Subcutaneous abdominal adipose tissue (tissue), 5 donors: ENCODE measurements around the gene SCAF1.

ENCODE experiments used
- H3K27ac ChIP-seq: one replicate; pipeline ENCODE4 v1.7.0; 2013; ENCODE audit warnings: low read depth, mild to moderate bottlenecking, inconsistent platforms, low read length, moderate library complexity
- H3K27me3 ChIP-seq, 5 donors: one replicate each; pipeline ENCODE4 v1.7.0; 2013; ENCODE audit warnings: low read length in 5 of 5, inconsistent platforms in 1 of 5; ENCODE audit not compliant: control insufficient read depth in 5 of 5, insufficient read depth in 4 of 5
- H3K36me3 ChIP-seq, 5 donors: one replicate each; pipeline ENCODE4 v1.7.0; 2013; ENCODE audit warnings: low read length in 5 of 5; ENCODE audit not compliant: control insufficient read depth in 5 of 5, insufficient read depth in 5 of 5
- H3K4me1 ChIP-seq, 5 donors: one replicate each; pipeline ENCODE4 v1.7.0; 2013; ENCODE audit warnings: low read length in 5 of 5, mild to moderate bottlenecking in 3 of 5, moderate library complexity in 1 of 5; ENCODE audit not compliant: control insufficient read depth in 5 of 5, insufficient read depth in 5 of 5
- H3K4me3 ChIP-seq, 5 donors: one replicate each; pipeline ENCODE4 v1.7.0; 2013; ENCODE audit warnings: low read length in 5 of 5, low read depth in 1 of 5
- H3K9ac ChIP-seq, 5 donors: one replicate each; pipeline ENCODE4 v1.7.0; 2013; ENCODE audit warnings: low read length in 5 of 5, mild to moderate bottlenecking in 4 of 5, moderate library complexity in 3 of 5
- H3K9me3 ChIP-seq, 5 donors: one replicate each; pipeline ENCODE4 v1.7.0; 2013; ENCODE audit warnings: low read length in 5 of 5; ENCODE audit not compliant: control insufficient read depth in 5 of 5
- donor health status: healthy.
- donor health status: healthy.
- donor health status: healthy.
- donor health status: healthy.
- donor health status: healthy.

Gene SCAF1

GRCh38 chr19:49596954-49597702 lies 44.9 kb upstream of the SCAF1 start:
- Histone ChIP-seq H3K27ac (no peak overlapping the region), H3K36me3 (peaks cover 4 to 77% (median 55%) of the 10 kb centered on the region in 5 donors), H3K27me3 (no peaks in the 10 kb centered on the region), H3K4me3 (no peak overlapping the region), H3K9me3 (no peaks in the 10 kb centered on the region), H3K9ac (no peak overlapping the region), H3K4me1 (peaks cover 5 to 22% (median 20%) of the 10 kb centered on the region in 5 donors)

- Histone ChIP-seq H3K27ac (no peak overlapping the region), H3K9me3 (no peaks in the 10 kb centered on the region), H3K36me3 (peaks cover 4 to 82% (median 59%) of the 10 kb centered on the region in 5 donors), H3K9ac (no peak overlapping the region), H3K4me3 (no peak overlapping the region), H3K27me3 (no peaks in the 10 kb centered on the region), H3K4me1 (peaks cover under 1 to 16% (median 15%) of the 10 kb centered on the region in 5 donors)
Measured at GRCh38 chr19:49597703-49597974, 44.4 kb upstream of the SCAF1 start.

DNA sequence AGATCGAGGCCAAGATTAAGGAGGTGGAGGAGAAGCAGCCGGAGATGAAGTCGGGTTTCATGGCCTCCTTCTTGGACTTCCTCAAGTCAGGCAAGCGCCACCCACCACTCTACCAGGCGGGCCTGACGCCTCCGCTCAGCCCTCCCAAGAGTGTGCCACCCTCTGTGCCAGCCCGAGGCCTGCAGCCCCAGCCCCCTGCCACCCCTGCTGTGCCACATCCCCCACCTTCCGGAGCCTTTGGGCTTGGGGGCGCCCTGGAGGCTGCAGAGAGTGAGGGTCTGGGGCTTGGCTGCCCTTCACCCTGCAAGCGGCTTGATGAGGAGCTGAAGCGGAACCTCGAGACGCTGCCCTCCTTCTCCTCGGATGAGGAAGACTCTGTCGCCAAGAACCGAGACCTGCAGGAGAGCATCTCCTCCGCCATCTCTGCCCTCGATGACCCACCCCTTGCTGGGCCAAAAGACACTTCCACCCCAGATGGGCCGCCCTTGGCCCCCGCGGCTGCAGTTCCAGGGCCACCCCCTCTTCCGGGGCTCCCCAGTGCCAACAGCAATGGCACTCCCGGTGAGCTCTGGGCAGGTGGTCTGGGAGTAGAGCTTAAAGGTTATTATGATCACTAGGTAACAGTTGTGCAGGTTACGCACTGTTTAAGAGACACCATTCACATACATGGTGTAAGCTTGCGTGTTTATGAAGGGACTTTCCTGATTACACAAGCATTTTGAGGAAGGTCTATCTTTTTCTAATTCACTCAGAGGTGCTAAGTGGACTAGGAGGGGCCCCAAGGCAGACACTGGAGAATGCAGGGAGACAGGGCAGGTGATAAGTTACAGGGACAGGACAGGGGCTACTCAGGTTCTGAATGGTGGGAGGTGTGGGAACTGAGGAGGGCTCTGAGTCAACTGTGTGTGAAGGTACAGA lies 42.4 kb upstream of the SCAF1 start:
- Histone ChIP-seq H3K4me3 (no peak overlapping the region), H3K9ac (no peak overlapping the region), H3K4me1 (no peaks in the 10 kb centered on the region), H3K27ac (no peak overlapping the region), H3K36me3 (peaks cover 0 to 93% (median 66%) of the 10 kb centered on the region in 5 donors), H3K9me3 (no peaks in the 10 kb centered on the region), H3K27me3 (no peaks in the 10 kb centered on the region)

GRCh38 chr19:49601482-49602038 lies 40.4 kb upstream of the SCAF1 start:
- Histone ChIP-seq H3K9ac (no peak overlapping the region), H3K4me1 (peaks cover 0 to 8% (median 0%) of the 10 kb centered on the region in 5 donors), H3K4me3 (no peak overlapping the region), H3K27ac (no peak overlapping the region), H3K36me3 (peaks cover 0 to 88% (median 59%) of the 10 kb centered on the region in 5 donors), H3K9me3 (no peaks in the 10 kb centered on the region), H3K27me3 (no peaks in the 10 kb centered on the region)

DNA sequence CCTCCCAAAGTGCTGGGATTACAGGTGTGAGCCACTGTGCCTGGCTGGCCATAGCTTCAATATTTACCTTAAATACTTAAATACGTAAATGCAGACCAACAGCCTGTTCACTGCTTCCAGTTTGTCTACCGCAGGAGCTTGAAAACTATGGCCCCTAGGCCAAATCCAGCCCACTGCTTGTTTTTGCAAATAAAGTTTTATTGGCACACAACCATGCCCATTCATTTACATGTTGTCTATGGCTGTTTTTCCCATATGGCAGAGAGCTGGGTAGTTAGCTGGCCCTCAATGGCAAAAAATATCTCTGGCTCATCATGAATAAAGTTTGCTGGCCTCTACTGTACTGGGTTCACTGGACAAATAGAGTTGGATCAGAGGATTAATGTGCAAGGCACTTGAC lies 39.2 kb upstream of the SCAF1 start:
- no peaks in the 10 kb centered on the region for H3K27me3 ChIP-seq
- H3K4me3 ChIP-seq, result no peak overlapping the region
- peaks cover 0 to 8% (median 0%) of the 10 kb centered on the region in 5 donors for H3K4me1 ChIP-seq
- no peak overlapping the region for H3K27ac ChIP-seq
- no peaks in the 10 kb centered on the region for H3K9me3 ChIP-seq
- peaks cover 0 to 86% (median 48%) of the 10 kb centered on the region in 5 donors for H3K36me3 ChIP-seq
- H3K9ac ChIP-seq, result no peak overlapping the region

- H3K9me3 ChIP-seq, result no peaks in the 10 kb centered on the region
- H3K36me3 ChIP-seq, result peaks cover 0 to 81% (median 35%) of the 10 kb centered on the region in 5 donors
- no peaks in the 10 kb centered on the region for H3K27me3 ChIP-seq
- peaks cover 0 to 19% (median 12%) of the 10 kb centered on the region in 5 donors for H3K4me1 ChIP-seq
- H3K9ac ChIP-seq, result peak overlapping the region in 1 of 5 donors; percentile 13
- H3K4me3 ChIP-seq, result no peak overlapping the region
- no peak overlapping the region for H3K27ac ChIP-seq
Measured at GRCh38 chr19:49605605-49606004, 36.4 kb upstream of the SCAF1 start.

GRCh38 chr19:49609499-49610092 lies 32.4 kb upstream of the SCAF1 start:
- H3K36me3 ChIP-seq, result peaks cover 0 to 53% (median 15%) of the 10 kb centered on the region in 5 donors
- H3K27ac ChIP-seq, result peak overlapping the region; percentile 55
- H3K27me3 ChIP-seq, result no peaks in the 10 kb centered on the region
- no peaks in the 10 kb centered on the region for H3K9me3 ChIP-seq
- H3K4me1 ChIP-seq, result peaks cover 0 to 41% (median 33%) of the 10 kb centered on the region in 5 donors
- no peak overlapping the region for H3K4me3 ChIP-seq
- H3K9ac ChIP-seq, result no peak overlapping the region

DNA sequence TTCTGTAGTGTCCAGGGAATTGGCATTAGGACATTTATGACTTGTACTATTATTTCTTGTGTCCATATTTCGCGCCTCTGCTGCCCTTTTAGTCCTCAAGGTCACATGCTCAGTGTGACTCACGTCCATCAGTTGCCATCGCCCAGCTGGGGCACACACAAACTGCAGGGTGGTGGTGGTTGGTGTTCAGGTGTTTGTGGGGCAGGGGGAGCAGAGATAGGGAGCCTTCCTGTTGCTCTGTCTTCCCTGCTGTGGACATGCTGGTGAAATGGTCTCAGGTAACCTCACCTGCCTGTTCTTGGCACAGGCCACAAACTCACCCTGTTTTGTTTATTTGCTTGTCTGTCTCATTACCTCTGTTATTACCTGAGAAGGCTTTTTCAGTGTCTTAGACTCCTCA lies 28.6 kb upstream of the SCAF1 start:
- Histone ChIP-seq H3K4me1 (peaks cover 0 to 35% (median 34%) of the 10 kb centered on the region in 5 donors), H3K27ac (peak overlapping the region; percentile 68), H3K9me3 (no peaks in the 10 kb centered on the region), H3K9ac (no peak overlapping the region), H3K27me3 (no peaks in the 10 kb centered on the region), H3K36me3 (peaks cover 0 to 61% (median 39%) of the 10 kb centered on the region in 5 donors), H3K4me3 (no peak overlapping the region)

GRCh38 chr19:49614096-49614833 lies 27.7 kb upstream of the SCAF1 start:
- Histone ChIP-seq H3K4me3 (peak overlapping the region in 1 of 5 donors; percentile 22), H3K27me3 (no peaks in the 10 kb centered on the region), H3K27ac (peak overlapping the region; percentile 68), H3K4me1 (peaks cover 0 to 28% (median 25%) of the 10 kb centered on the region in 5 donors), H3K9ac (peak overlapping the region in 2 of 5 donors; percentile 5 to 30), H3K36me3 (peaks cover 0 to 61% (median 44%) of the 10 kb centered on the region in 5 donors), H3K9me3 (no peaks in the 10 kb centered on the region)
